ENCODE data around the gene RPTOR. TPM values are rescaled to one million over a fixed set of nuclear protein-coding genes. Genes with fewer than 3 reads are reported as not detected.

The RPTOR gene
- total RNA-seq, 3 donors from 2014 or later = 76.1 to 98.3 (median 89.5) TPM

DNA sequence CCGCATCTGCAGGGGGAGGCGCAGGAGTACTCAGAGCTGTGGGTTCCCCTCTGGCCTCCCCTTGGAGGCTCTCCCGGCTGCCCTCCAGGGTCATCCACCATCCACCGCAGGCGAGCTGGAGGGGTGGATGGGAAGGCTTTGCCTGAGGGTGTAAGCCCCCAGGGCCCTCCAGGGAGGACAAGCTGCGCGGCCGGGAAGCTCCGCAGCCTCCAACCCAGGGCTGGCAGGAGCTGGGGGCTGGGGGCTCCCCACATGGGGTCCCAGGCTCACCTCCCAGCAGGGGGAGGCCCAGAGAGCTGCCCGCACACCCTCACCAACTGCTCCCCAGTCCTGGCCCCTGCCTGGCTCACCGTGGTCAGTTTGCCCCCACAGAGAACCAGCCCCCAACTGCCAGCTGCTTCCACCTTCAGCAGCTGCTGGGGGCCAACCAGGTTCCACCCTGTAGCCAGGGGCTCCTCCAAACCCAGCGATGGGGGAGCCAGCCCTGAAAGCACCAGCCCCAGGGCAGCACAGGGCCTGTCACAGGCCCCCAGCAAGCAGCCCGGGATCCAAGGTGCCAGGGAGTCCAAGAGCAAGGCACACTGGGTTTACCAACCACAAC lies 427.2 kb downstream of the RPTOR start:
- ATAC-seq (no peak), DNase-seq (no peak)
- no peaks in the 10 kb centered on the region for H3K36me3 Mint-ChIP-seq (ENCODE audit: insufficient read depth)
- H3K27me3 Mint-ChIP-seq (ENCODE audit: low read depth) = peaks cover 5% of the 10 kb centered on the region
- peaks cover 5% of the 10 kb centered on the region for H3K4me1 Mint-ChIP-seq (ENCODE audit: low read depth)
- no peaks in the 10 kb centered on the region for H3K9me3 Mint-ChIP-seq
- H3K4me3 Mint-ChIP-seq = no peak overlapping the region

DNA sequence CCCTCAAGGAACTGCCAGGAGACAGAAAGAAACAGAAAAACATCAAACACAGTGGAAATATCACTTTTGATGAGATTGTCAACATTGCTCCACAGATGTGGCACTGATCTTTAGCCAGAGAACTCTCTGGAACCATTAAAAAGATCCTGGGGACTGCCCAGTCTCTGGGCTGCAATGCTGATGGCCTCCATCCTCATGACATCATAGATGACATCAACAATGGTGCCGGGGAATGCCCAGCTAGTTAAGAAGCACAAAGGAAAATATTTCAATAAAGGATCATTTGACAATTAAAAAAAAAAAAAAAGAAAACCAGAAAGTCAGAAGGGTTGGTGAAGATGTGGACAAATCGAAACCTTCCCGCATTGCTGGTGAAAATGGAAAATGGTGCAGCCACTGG lies 432.1 kb downstream of the RPTOR start:
- H3K4me3 Mint-ChIP-seq = no peak overlapping the region
- no peak for DNase-seq
- H3K9me3 Mint-ChIP-seq = peaks cover 4% of the 10 kb centered on the region
- no peak for ATAC-seq
- H3K4me1 Mint-ChIP-seq (ENCODE audit: low read depth) = peaks cover 10% of the 10 kb centered on the region
- H3K36me3 Mint-ChIP-seq (ENCODE audit: insufficient read depth) = no peaks in the 10 kb centered on the region
- peaks cover 12% of the 10 kb centered on the region for H3K27me3 Mint-ChIP-seq (ENCODE audit: low read depth)

DNA sequence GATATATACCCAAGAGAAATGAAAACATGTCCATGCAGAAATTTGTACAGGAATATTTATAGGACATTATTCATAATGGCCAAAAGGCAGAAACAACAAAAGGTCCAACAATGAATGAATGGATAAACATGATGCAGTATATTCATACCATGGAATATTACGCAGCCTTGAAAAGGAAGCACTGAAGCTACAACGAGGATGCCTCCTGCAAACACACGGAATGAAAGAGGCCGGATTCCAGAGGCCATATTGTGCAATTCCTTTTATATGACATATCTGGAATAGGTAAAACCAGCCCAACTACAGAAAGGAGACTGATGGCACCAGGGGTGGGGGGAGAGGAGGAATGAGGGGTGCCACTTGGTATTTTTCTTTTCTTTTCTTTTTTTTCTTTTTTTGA lies 432.5 kb downstream of the RPTOR start:
- peaks cover 4% of the 10 kb centered on the region for H3K9me3 Mint-ChIP-seq
- H3K27me3 Mint-ChIP-seq (ENCODE audit: low read depth) = peaks cover 12% of the 10 kb centered on the region
- DNase-seq (no peak), ATAC-seq (no peak)
- H3K4me3 Mint-ChIP-seq = no peak overlapping the region
- no peaks in the 10 kb centered on the region for H3K36me3 Mint-ChIP-seq (ENCODE audit: insufficient read depth)
- H3K4me1 Mint-ChIP-seq (ENCODE audit: low read depth) = peaks cover 10% of the 10 kb centered on the region

DNA sequence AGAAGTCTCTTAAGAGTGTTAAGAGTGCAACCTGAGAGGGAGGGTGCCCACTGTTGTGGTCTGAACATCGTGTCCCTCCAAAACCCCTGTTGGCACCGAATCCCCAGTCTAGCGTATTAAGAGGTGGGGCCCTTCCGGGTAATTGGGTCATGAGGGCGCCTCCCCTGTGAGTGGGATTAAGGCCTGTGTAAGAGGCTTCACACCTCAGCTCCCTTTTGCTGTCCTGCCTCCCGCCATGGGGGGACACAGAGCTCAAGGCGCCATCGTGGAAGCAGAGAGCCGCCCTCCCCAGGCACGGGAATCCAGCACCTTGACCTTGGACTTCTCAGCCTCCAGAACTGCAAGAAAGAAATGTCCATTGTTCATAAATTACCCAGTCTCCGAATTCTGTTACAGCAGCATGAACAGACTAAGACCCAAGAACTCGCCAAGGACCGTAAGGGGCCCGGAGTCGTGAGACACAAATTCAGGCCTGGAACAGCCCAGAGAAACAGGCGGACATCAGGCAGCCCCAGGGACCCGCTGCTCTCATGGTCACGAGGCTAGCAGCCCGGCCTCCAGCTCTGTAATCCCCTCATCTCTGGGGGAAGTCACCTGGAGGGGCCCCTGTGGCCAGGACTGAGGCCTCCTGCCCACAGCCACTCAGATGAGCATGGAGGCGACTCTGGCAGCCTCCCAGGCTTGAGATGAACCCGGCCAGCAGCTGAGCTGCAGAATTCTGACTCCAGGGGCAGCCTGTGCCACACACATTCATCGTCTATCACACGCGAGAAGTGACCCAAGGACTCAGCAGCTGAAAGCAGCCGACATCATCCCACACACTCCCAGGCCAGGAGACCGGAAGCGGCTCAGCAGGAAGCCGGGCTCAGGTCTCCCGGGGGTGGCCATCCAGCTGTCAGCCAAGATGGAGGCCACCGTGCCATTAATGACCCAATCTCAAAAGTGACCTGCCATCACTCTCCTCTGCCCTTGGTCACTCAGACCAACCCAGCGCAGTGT lies 434.2 kb downstream of the RPTOR start:
- ATAC-seq (no peak), DNase-seq (no peak)
- Mint-ChIP-seq H3K9me3 (peaks cover 4% of the 10 kb centered on the region), H3K36me3 (ENCODE audit: insufficient read depth) (no peaks in the 10 kb centered on the region), H3K27me3 (ENCODE audit: low read depth) (peaks cover 12% of the 10 kb centered on the region), H3K4me3 (no peak overlapping the region), H3K4me1 (ENCODE audit: low read depth) (peaks cover 11% of the 10 kb centered on the region)

DNA sequence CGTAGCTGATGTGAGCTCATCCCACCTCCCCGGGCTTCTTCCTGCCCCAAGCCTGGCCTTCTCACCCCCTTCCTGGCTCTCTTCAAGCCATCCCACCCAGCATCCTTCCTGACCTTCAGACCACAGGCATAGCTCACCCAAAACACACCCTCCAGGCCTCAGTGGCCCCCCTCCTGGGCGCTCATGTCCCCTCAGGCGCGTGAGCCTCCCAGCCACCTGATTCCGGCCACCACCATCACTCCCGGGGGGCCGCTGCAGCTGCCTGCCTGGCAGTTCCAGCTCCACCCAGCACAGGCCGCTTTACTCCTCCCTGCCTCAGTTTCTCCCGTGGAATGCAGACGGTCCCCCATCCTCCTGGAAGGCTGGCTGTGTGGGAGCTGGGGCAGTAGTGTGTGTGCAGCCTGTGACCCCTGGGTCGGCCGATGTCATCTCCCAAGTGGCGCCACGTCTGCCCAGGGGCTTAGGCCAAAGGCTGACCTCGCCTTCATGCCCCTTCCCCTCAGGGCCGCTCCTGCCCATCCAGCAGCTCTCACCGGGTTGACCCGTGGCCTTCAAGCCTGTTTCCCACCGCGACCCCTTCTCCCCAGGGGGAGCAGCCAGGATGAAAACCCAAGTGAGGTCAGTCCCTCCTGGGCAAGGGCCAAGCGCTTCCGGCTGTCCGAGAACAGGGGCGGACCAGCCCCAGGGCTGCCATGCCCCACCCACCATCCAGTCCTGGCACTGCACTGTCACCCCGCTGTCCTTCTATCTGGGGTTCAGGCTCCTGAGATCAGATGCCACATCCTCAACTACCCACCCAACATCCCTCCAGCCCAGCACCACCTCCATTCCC lies 435.1 kb downstream of the RPTOR start:
- no peak overlapping the region for H3K4me3 Mint-ChIP-seq

DNA sequence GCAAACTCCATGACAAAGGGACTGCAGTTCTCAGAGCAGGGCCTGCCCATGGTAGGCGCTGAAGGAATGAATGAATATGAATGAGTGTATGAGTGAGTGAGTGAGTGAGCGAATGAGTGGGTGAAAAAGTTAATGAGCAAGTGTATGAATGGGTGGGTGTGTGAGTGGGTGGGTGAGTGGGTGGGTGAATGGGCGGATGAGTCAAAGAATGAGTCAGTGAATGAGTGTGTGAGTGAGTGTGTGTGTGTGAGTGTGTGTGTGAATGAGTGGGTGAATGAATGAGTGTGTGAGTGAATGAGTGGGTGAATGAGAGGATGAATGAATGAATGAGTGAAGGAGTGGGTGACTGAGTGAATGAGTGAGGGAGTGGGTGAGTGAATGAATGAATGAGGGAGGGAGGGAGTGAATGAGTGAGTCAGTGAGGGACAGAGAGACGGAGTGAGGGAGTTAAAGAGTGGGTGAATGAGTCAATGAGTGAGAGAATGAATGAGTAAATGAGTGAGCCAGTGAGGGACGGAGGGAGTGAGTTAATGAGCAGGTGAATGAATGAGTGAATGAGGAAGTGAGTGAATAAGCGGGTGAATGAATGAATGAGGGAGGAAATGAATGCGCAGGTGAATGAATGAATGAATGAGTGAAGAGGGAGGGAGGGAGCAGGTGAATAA lies 435.9 kb downstream of the RPTOR start:
- H3K36me3 Mint-ChIP-seq (ENCODE audit: insufficient read depth) = no peaks in the 10 kb centered on the region
- H3K4me1 Mint-ChIP-seq (ENCODE audit: low read depth) = peaks cover 11% of the 10 kb centered on the region
- DNase-seq (peak; percentile 54), ATAC-seq (peak; percentile 84 to 86)
- peaks cover 4% of the 10 kb centered on the region for H3K9me3 Mint-ChIP-seq
- peak overlapping the region; percentile 17 for H3K4me3 Mint-ChIP-seq
- peaks cover 7% of the 10 kb centered on the region for H3K27me3 Mint-ChIP-seq (ENCODE audit: low read depth)

More for the DNA sequence above, 435.1 kb downstream of the RPTOR start:
- Mint-ChIP-seq H3K36me3 (ENCODE audit: insufficient read depth) (no peaks in the 10 kb centered on the region), H3K4me1 (ENCODE audit: low read depth) (peaks cover 11% of the 10 kb centered on the region), H3K27me3 (ENCODE audit: low read depth) (peaks cover 11% of the 10 kb centered on the region), H3K9me3 (peaks cover 4% of the 10 kb centered on the region)
- ATAC-seq = no peak
- no peak for DNase-seq

DNA sequence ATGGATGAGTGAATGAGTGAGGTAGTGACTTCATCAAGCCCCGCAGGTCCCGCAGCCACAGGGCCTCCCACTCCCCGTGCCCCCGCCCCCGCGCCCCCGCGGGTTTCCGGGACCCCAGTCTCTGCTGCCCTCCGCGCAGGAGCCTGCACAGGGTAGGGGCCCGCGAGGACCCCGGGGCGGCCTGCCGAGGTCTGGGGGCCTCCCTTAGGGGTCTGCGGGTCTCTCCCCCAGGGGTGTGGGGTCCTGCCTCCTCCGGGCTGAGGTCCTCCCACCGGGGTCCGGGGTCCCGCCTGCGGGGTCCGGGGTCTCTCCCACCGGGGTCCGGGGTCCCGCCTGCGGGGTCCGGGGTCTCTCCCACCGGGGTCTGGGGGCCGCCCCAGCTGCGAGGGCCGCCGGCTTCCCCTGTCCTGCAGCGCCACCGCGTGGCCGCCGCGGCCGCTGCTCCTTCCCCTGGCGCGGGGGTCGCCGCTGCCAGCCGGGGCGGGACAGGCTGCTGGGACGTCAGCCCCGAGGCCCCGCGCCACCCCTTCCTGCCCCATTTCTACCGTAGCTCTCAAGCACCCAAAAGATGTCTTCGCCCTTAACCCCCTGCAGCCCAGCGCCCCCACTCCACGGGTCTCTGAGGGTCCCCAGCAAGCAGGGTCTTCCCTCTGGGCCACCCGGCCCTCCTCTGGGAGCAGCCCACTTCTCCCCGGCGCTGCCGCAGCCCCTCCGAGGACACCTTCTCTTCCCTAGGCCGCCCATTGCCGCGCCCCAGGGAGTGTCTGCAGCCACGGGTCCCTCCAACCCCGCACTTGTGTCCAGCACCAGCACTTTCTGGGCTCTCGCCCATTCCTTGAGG lies 436.6 kb downstream of the RPTOR start:
- Mint-ChIP-seq H3K4me1 (ENCODE audit: low read depth) (peaks cover 11% of the 10 kb centered on the region), H3K27me3 (ENCODE audit: low read depth) (peaks cover 7% of the 10 kb centered on the region), H3K36me3 (ENCODE audit: insufficient read depth) (no peaks in the 10 kb centered on the region), H3K9me3 (peaks cover 4% of the 10 kb centered on the region), H3K4me3 (no peak overlapping the region)
- ATAC-seq = peak; percentile 57 to 61
- peak; percentile 32 for DNase-seq

DNA sequence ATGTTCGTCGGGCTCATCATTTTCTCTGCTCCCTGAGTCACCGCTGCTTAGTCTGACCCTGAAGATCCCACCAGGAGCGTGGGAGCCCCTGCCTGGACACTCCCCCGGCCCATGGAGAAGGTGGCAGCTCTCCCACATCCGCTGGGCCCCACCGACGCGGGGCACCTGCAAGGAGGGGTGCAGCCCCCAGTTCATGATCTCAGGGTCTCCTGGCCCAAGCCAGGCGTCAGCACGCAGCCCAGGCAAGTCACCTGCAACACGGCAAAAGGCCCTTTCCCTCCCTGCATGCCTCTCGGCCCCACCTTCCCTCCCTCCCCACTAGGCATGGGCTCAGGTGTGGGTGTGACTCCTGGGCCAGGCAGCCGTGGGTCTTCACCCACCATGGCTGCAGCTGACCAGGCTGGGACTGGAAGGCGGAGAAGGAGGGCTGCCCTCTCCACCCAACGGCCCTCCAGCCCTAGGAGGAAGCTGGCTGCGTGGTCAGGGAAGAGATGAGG lies 437.3 kb downstream of the RPTOR start:
- Mint-ChIP-seq H3K27me3 (ENCODE audit: low read depth) (peaks cover 7% of the 10 kb centered on the region), H3K9me3 (peaks cover 4% of the 10 kb centered on the region), H3K36me3 (ENCODE audit: insufficient read depth) (no peaks in the 10 kb centered on the region), H3K4me3 (no peak overlapping the region), H3K4me1 (ENCODE audit: low read depth) (peaks cover 11% of the 10 kb centered on the region)
- no peak for ATAC-seq
- DNase-seq = no peak

DNA sequence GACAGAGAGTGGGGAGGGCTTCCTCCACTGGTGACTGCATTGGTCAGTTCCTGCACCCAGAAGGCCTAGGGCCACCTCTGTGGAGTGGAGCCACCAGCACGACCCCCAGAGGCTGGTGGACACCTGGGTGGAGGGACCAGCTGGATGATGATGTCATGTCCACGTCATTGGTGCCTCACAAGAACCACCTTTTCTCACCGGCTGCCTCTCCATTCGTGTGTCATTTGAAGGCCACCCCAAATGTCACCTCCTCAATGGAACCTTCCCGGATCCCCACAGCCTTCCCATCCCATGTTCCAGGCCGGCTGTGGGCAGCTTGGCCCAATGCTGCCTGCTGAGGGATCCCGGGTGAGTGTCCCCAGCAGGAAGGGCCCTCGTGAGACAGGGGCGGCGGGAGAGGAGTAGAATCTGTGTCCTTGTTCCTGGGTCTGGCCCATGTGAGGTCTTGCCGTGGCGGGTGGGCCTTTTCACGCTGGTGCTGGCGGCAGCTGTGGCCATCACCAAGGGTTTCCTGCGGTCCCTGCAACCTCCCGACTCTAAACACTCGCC lies 437.9 kb downstream of the RPTOR start:
- Mint-ChIP-seq H3K27me3 (ENCODE audit: low read depth) (peaks cover 7% of the 10 kb centered on the region), H3K9me3 (peaks cover 4% of the 10 kb centered on the region), H3K36me3 (ENCODE audit: insufficient read depth) (no peaks in the 10 kb centered on the region)

DNA sequence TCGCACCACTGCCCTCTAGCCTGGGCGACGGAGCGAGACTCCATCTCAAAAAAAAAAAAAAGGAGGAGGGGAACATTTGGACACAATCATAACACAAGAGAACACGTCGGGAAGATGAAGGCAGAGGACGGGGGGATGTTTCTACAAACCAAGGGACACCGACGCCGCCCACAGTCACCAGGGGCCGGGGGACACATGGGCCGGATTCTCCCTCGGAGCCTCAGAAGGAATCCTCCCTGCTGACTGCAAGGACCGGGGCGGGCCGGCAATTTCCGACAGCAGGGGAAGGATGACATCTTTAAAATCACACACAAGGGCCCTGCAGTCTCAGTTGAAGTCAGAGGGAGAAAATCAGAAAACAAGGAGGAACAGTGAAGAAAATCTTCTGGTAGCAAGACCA lies 438.9 kb downstream of the RPTOR start:
- no peak for DNase-seq
- H3K4me1 Mint-ChIP-seq (ENCODE audit: low read depth) = peaks cover 11% of the 10 kb centered on the region
- H3K27me3 Mint-ChIP-seq (ENCODE audit: low read depth) = peaks cover 7% of the 10 kb centered on the region
- H3K9me3 Mint-ChIP-seq = peaks cover 4% of the 10 kb centered on the region
- ATAC-seq = no peak
- H3K4me3 Mint-ChIP-seq = no peak overlapping the region
- H3K36me3 Mint-ChIP-seq (ENCODE audit: insufficient read depth) = no peaks in the 10 kb centered on the region

More for the DNA sequence above, 437.9 kb downstream of the RPTOR start:
- Mint-ChIP-seq H3K4me1 (ENCODE audit: low read depth) (peaks cover 11% of the 10 kb centered on the region), H3K4me3 (no peak overlapping the region)
- no peak for ATAC-seq
- no peak for DNase-seq

DNA sequence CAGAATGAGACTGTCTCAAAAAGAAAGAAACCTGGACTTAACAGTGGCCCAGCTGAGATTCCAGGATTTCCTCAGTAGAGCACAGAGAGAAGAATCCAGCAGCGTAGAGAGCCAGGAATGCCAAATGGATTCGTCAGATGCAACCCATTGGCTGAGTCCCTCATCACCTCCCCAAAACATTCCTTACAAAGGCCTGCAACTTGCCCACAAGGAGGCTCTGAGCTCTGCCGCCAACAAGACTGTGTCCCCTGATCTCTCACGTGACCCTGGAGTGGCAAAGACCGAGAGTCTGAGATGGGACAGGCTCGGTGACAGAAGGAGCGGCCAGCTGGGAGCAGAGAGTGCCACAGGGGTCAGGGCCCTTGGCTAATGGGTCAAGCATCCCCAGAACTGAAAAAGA lies 440.1 kb downstream of the RPTOR start:
- H3K27me3 Mint-ChIP-seq (ENCODE audit: low read depth) = peaks cover 5% of the 10 kb centered on the region
- peaks cover 16% of the 10 kb centered on the region for H3K4me1 Mint-ChIP-seq (ENCODE audit: low read depth)
- DNase-seq (no peak), ATAC-seq (no peak)
- H3K4me3 Mint-ChIP-seq = no peak overlapping the region
- peaks cover 4% of the 10 kb centered on the region for H3K9me3 Mint-ChIP-seq
- H3K36me3 Mint-ChIP-seq (ENCODE audit: insufficient read depth) = no peaks in the 10 kb centered on the region

DNA sequence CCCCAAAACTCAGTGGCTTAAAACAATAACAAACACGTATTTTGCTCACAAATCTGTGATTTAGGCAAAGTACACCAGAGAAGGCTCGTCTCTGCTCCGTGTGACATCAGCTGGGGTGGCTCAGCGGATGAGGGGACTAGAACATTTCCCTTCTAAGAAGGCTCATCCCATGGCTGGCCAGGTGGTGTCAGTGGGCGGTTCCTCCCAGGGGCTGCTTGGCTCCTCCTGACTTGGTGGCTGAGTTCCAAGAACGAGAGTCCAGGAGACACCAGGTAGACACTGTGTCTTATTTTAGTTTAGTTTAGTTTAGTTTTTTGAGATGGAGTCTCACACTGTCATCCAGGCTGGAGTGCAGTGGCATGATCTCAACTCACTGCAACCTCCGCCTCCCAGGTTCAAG lies 441.4 kb downstream of the RPTOR start:
- no peak for ATAC-seq
- no peak for DNase-seq
- Mint-ChIP-seq H3K4me3 (no peak overlapping the region), H3K27me3 (ENCODE audit: low read depth) (no peaks in the 10 kb centered on the region), H3K9me3 (no peaks in the 10 kb centered on the region), H3K4me1 (ENCODE audit: low read depth) (peaks cover 13% of the 10 kb centered on the region), H3K36me3 (ENCODE audit: insufficient read depth) (no peaks in the 10 kb centered on the region)

Data from activated T-cell treated with anti-CD3 and anti-CD28 coated beads, Interleukin-2, amount 50 U/mL, for 4 hours (primary cell).